GM19397 (cell line): ENCODE measurements around the gene GGNBP2.

Experiments used
- ATAC-seq: cut with Tn5 transposase; IDR thresholded peaks from one replicate; pipeline ENCODE4 v1.9.1; 2021; ENCODE audit warnings: mild to moderate bottlenecking, moderate library complexity; ENCODE audit not compliant: unreplicated experiment

The GGNBP2 gene

DNA sequence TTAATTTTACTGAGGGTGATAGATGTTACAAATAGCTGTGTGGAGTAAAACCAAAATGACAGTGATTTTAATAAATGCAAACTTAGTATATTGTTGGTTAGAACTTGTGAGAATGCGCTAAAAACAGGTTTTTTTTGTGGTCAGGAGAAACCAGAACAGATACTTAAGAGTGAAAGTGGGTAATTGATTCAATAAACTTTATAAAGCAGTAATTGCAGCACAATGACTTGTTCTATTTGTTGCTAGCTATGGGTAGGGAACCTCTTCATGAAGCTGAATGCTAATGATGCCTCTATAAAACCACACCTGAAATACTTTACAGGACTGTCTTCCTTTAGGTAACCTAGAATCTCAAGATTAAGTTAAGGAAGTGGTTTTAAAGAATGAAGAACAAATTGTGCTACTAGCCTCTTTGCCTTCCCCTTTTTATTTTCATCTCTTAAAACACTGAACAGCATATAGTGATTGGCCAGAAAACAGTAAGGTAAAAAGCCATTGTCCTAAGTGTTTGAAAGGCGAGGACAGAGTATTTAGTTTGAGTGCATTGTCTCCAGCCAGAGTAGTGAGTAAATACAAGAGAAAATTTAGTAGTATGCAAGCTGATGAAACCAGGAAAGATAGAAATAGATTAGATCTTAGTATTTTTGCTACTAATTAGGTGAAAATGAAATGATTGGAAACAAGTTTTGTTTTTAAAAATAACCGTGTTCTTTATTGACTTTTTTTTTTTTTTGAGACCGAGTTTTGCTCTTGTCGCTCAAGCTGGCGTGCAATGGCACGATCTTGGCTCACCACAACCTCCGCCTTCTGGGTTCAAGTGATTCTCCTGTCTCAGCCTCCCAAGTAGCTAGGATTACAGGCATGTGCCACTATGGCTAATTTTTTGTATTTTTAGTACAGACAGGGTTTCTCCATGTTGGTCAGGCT, 6.0 kb downstream of the GGNBP2 start:
- ATAC-seq = no peak

DNA sequence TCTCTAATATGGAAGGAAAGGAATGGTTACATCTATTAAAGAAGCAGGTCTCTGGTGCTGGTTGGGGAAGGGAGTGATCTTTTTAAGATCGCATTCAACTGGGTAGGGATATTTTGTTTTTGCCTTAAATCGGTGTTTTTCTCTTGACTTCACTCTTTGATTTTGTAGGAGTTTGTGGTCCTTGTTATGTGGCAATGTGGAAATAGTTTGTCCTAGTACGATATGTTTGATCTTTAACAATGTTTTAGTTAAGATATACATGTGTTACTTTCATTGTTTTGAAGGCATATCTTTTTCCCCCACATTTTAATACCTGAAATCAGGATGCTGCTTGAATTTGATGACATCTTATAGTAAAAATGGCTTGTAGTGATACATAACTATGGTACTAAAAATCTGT, 8.7 kb downstream of the GGNBP2 start:
- ATAC-seq = no peak

DNA sequence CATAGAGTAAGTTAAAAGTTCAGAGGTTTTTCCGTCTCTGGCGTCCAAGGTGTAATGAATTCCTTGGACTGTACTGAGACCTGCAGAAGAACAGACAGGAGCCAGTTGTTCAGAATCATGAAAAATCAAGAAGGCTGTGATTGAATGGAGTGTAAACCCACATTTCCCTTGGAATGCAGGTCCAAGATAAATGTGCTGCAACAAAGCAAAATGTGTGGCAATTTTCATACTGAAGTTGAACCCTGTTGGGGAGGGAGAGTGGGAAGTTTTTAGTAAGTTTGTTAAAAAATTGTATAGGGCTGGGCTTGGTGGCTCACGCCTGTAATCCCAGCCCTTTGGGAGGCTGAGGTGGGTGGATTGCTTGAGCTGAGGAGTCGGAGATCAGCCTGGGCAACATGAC, 21.4 kb downstream of the GGNBP2 start:
- ATAC-seq = no peak

DNA sequence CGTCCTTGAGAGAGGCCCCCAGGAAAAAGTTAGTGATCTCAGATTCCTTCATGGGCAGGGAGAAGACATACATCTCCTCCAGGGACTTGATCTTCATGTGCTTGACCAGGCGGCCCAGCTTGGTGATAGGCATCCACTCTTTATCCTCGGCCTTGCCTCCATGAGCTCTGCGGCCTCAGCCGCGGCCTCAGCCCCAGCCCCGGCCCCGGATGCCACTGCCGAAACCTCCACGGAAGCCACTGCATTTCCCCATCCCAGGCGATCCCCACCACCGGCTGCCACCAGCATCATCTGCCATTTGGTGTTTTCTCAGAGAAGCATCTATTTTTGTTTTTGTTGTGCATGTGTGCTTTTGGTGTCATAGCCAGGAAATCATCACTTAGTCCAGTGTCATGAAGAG, 30.3 kb downstream of the GGNBP2 start:
- ATAC-seq = no peak

DNA sequence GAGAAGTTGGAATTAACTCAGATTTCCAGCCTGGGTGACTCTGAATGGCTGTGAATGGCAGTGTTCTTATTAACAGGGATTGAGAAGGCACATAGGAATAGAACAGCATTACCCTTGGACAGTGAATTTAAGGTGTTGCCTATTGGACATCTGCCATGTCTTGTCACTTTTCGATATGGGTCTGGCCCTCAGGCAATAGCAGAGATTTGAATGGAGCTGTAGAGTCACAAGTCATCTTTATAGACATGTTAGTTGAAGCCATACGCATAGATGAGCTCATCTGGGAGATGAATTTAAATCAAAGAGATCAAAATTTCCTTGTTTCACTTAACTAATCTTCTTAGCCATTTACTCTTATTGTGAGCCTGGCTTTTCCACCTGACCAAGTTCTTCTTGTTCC, 32.1 kb downstream of the GGNBP2 start:
- no peak for ATAC-seq

DNA sequence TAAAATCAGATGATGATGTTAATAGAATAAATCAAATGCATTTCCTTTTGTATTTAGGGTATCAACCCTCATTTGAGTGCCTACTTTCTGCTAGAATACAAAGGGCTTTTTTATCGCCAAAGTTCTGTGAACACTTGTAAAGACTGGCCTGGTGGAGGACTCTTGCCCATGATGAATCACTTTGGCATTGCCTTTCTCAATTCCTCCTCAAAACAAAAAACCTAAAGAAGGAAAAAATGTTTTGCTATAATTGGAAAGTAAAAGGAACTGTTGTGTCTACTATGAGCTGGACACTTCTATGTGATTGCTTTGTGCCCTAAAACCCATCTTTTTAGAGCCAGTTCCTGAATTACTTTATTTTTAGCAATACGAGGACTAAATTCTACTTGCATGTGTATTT, 34.0 kb downstream of the GGNBP2 start:
- no peak for ATAC-seq

DNA sequence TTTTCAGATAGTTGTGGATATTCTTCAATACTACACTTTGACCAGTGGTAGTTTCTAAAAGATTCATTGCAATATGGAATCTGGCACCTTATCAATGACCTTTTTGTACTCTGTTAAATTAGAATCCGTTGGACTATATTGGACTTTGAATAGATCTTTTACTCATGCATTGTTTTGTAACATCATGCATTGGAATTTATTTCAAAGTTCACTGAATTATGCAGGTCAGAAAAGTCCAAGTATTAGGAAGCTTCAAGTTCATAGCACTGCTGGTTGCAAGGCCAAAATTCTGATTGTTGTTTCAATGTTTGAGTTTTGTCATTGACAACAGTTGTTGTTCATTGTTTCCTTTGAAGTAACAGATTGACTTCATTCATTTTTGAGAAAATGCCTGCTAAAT, 39.1 kb downstream of the GGNBP2 start:
- ATAC-seq = no peak

DNA sequence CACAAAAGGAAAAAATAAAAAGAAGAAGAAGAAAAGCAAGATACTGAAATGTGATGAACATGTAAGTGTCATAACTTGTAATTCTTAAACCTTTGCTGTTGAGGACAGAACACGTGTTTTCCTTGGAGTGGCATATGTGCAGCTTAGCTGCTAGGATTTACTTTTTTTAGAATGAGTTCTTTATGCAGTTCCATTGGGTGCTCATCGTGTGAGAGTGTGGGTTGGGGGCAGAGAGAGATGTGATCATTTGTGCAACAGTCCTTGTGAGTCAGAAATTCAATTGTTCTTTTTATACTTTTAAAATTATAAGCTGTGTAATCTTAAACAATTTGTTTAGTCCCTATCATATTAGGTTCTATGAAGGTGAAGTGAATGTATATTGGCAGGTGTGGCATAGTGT, 41.4 kb downstream of the GGNBP2 start:
- ATAC-seq = no peak

DNA sequence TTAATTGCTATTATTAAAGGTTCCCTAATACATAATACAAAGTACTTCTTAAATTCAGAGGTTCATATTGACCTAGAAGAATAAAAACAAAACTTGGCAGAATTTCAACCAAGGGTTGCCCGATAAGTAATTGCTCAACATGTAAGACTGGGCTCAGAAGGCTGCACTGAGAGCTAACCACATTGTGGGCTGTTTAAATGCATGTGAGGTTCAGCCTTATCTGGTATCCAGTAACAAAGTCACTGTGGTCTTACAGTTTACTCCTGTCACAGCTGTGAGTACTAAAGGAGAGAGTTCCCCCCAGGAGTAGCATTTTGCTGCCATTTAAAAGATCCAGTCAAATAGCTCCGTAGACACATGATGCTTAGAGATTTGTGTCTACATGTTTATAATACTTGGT, 45.4 kb downstream of the GGNBP2 start:
- no peak for ATAC-seq

DNA sequence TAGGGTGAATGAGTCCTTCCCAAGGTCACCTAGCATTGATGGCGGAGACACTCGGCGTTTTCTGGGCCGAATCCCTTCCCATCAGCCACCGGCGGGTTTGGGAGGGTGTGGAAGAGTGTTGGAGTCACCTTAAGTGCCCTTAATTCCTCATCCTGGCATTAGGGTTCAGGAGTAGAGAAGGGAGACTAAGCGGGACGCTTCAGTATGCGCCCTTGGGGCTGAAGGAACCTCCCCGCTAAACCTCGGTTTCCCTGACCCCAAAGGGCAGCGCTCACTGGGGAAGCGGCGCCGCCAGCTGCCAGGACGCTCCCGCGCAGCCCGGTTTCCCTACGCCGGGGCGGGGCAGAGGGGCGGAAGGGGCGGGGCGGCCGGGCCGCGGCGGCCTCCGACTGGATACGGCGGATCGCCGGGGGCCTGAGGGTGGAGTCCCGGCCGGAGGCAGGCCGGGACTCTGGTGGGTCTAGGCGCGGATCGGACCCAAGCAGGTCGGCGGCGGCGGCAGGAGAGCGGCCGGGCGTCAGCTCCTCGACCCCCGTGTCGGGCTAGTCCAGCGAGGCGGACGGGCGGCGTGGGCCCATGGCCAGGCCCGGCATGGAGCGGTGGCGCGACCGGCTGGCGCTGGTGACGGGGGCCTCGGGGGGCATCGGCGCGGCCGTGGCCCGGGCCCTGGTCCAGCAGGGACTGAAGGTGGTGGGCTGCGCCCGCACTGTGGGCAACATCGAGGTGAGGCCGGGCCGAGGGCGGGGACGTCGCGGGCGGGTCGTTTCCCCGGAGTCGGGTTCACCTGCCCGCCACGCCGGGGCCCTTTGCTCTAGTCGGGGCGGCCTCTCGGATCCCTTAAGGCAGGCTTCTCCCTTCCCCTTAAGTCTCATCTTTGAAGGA, 47.0 kb downstream of the GGNBP2 start, which contains the start of gene DHRS11:
TSS of gene DHRS11 (plus strand) at position 446 of the 882 bp plus-strand sequence. CDS start at position 577, 131 bp downstream.
- ATAC-seq = peak; percentile 85

DNA sequence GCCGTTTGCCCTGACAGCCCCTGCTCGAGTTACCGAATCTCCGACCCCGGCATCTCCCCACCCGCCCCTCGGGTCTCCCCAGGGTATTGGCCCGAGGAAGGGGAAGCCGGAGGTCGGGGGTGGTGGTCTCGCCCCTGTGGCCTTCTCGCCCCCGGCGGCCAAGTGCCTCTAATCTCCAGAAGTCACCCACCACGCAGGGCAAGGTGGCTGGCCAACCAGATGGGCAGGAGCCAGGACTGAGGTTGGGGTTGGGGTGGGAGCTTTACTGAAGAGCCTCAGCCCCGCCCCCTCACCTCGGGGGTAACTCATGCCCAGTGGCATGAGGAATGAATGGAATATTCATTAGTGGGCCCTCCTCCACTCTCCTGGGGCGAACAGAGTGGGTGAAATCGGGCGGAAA, 47.6 kb downstream of the GGNBP2 start:
- no peak for ATAC-seq

DNA sequence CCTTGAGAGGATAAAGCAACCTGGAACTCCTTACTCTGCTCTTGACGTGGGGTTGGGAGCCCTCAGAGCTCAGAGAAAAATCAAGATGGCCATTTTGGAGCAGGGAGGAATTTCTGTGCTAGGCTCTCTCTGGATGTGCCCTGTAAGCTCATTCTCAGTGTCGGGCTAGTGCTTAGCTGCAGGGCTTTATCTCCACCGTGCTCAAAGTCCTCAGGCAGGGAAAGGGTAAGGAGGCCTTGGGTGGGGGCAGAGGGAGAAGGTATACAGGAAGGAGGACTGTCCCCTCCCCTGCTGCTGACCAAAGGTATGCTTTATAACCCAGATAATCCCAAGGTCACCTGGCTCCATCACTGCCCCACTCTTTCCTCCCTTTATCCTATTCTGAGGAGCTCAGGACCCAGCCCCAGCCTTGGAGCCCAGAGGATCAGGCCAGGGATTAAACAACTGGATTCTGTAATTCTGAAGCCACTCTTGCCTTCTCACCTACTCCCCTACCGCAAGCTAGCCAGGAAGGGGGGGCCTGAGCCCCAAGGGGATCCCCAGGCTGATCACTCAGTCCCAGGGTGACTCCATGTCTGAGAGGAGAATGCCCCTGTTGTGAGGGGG, 48.1 kb downstream of the GGNBP2 start:
- ATAC-seq = no peak

DNA sequence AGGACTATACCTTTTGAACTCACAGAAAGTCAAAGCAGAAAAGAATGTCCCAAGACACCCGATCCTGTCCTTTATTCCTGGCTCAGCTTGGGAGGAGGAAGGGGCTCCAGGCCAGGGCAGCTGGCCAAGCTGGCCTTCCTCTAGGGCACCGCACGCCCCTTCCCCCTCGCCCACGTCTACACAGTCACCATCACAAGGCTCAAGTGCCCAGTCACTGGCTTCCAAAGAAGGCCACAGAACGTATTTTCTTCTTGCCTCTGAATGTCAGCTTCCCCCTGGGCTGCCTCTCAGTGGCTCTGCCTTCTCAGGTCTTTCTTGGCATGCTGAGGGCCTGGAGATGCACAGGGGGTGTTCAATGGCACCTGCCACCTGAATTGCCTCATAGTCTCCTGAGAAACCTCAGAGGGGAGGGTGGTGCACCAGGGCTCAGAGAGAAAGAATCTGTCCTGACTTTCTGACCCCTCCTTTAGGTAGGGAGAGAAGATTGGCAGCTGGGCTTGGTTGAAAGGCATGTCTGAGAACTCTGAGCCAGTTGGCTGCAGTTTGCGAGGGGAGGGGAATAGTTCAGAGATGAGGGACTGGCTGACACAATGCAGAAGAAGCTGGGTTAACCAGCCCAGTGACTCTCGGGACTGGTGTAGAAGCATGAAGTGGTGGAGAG, 49.1 kb downstream of the GGNBP2 start:
- ATAC-seq = no peak

DNA sequence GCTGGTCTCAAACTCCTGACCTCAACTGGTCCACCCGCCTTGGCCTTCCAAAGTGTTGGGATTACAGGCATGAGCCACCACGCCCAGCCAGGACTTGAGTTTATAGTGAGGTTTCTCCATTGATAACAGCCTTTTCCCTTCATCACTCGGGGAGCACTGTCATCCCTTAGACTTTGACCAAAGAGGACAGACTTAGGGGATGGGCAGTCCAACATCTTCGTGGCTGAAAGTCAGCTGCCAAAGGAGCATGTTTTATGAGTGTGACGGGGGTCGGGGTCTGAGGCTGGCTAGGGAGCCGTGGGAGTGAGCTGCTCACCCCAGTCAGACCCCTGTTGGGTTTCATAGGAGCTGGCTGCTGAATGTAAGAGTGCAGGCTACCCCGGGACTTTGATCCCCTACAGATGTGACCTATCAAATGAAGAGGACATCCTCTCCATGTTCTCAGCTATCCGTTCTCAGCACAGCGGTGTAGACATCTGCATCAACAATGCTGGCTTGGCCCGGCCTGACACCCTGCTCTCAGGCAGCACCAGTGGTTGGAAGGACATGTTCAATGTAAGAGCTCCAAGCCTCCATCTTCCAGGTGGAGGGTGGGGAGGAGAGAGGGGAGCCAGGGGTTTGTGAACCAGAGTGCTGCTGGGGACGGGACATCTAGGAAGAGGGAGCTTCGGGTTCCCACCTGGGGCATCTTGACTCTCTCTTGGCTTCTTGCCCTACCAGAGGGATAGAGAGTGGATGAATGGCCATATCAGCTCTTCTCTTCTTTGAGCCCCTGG, 50.1 kb downstream of the GGNBP2 start:
- ATAC-seq = no peak

DNA sequence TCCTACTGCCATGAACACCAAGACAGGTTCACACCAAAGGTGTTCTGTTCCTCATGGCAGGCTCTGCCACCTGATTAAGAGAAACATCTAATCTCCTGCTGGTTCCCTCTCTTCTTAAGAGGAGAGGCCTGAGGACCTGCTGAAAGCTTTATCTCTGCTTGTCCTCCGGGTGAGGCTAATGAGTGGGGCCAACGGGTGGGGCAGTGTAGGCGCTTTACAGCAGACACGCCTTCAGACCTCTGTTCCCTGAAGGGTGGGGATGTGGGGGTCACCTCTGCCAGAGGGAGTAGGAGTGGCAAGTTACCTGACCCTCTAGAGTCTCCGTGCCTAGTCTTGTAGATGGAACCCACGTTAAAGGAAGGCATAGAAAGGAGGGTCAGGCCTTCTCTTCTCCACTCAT, 52.5 kb downstream of the GGNBP2 start:
- ATAC-seq = no peak

DNA sequence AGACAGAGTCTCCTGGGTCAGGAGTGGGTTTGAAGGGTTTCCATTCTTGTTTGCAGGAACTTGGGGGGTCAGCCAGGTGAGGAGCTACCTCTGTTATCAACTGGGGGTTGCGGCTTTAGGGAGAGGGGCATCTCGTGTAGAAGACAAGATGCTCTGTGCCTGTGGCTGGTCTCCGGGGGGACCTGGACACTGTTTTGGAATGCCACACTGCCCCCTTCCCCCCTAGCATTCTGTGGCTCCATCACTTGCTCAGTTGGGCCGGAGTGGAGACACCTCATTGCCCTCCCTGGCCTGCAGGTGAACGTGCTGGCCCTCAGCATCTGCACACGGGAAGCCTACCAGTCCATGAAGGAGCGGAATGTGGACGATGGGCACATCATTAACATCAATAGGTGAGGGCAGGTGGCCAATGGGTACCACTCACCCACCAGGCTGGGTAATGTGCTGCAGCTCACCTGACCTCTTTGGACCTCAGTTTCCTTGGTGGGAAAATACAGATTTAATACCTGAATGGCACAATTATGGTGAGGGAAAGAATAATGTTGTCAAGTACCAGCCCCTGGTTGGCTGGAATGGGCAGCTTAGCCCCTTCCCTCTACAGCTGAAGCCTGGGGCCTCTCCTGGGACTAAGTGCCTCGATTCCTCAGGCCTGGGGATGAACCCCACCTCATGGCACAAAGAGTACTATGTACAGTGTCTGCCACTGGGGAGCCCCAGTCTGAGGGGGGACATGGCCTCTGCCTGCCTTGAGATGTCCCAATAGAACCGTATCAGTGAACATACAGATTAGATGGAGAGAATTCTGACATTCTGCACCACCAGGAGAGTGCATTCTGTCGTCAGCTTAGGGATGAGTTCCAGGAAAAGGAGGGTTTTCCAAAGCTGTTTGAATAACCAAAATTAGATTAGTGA, 53.4 kb downstream of the GGNBP2 start:
- ATAC-seq = no peak

DNA sequence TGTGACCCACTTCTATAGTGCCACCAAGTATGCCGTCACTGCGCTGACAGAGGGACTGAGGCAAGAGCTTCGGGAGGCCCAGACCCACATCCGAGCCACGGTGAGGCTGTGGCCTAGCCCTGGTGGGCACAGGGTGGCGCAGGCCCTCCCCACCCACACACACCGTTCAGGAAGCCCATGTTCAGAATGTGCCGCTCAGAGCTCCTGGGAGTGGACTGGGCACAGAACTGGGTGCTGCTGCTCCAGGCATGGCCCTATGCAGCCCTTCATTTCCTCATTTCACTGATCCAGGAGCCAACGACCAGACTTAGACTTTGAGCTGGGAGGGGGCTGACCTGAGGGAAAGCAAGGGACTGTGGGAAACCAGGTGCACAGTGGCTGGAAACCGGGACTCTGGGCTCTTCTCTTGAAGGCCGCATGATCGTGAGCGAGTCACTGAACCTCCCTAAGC, 54.3 kb downstream of the GGNBP2 start:
- no peak for ATAC-seq

DNA sequence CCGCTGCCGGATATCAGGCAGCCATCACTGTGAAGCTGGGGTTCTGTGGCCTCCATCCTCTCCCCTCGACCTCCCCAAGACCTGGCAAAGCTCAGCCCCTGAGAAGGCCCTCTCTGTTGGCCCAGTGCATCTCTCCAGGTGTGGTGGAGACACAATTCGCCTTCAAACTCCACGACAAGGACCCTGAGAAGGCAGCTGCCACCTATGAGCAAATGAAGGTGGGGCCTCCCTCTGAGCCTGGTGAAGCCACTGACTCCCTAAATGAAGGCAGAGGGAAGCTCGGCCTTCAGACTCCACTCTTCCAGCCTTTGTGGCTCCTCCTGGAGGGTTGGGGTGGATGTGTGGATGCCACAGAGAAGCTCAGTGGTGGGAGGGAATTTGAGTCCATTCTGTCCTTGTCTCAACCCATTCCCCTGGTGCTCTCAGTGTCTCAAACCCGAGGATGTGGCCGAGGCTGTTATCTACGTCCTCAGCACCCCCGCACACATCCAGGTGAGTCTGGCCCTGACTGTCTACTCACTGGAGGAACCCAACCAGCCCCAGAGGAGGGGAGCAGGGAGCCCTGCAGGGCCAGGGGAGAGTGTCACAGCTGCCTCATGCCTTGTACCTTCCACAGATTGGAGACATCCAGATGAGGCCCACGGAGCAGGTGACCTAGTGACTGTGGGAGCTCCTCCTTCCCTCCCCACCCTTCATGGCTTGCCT, 55.0 kb downstream of the GGNBP2 start:
- no peak for ATAC-seq
